K562 (cell line): Measurements from ENCODE around the gene PSMC6. TPM values are rescaled to one million over a fixed set of nuclear protein-coding genes. Genes with fewer than 3 reads are reported as not detected.

Experiments used
- ADNP ChIP-seq: fragments of 200-800 bp; sonication (Bioruptor generic); IDR thresholded peaks from 2 replicates; pipeline ENCODE4 v1.6.1; 2016; ENCODE audit warnings: missing genetic modification characterization, missing compliant biosample characterization
- ARID1B ChIP-seq: fragments of 450-650 bp; IDR thresholded peaks from 2 replicates; pipeline ENCODE4 v1.6.1; 2016; ENCODE audit warnings: antibody characterized with exemption, mild to moderate bottlenecking, inconsistent platforms
- BMI1 ChIP-seq: fragments of 150-350 bp; IDR thresholded peaks from 2 replicates; pipeline ENCODE4 v1.6.1; 2014; ENCODE audit warnings: low read length
- BRF1 ChIP-seq: IDR thresholded peaks from 3 replicates; pipeline ENCODE4 v1.6.1; 2011; ENCODE audit warnings: borderline replicate concordance, mild to moderate bottlenecking; ENCODE audit not compliant: insufficient read length; ENCODE audit errors: extremely low read depth
- C11orf30 ChIP-seq: fragments of 450-650 bp; IDR thresholded peaks from 2 replicates; pipeline ENCODE4 v1.6.1; 2016; ENCODE audit warnings: low read depth, mild to moderate bottlenecking
- CBX2 ChIP-seq: fragments of 200-600 bp; sonication (generic); IDR thresholded peaks from one replicate; pipeline ENCODE4 v1.6.1; 2012; ENCODE audit warnings: mild to moderate bottlenecking, low read length, inconsistent platforms; ENCODE audit not compliant: insufficient read depth, poor library complexity, severe bottlenecking
- GABPB2 ChIP-seq: fragments of 250-450 bp; sonication (Bioruptor Pico); conservative IDR thresholded peaks from 2 replicates; pipeline ENCODE4 v1.5.1; 2021; ENCODE audit warnings: mild to moderate bottlenecking
- MBD2 ChIP-seq: sonication (generic); IDR thresholded peaks from 2 replicates; pipeline ENCODE4 v1.6.1; 2016; ENCODE audit warnings: low read depth, borderline replicate concordance
- POLR2B ChIP-seq: fragments of 450-650 bp; IDR thresholded peaks from 2 replicates; pipeline ENCODE4 v1.6.1; 2018; ENCODE audit warnings: low read depth; ENCODE audit not compliant: partially characterized antibody
- TEAD2 ChIP-seq: fragments of 450-650 bp; IDR thresholded peaks from 2 replicates; pipeline ENCODE4 v1.6.1; 2016; ENCODE audit warnings: missing genetic modification characterization, control low read depth, missing compliant biosample characterization
- WHSC1 ChIP-seq: IDR thresholded peaks from one replicate; pipeline ENCODE4 v1.6.1; 2012; ENCODE audit warnings: low read length, control low read depth, inconsistent platforms
- polyA plus RNA-seq, 8 experiments: library from polyadenylated mRNA; depleted of rRNA in 4 of 8; stranded (reverse) in 5 of 8; unstranded in 3 of 8; fragments of >200 nt; fragmentation: Nextera tagmentation in 2 of 8; fragmentation: Illumina TruSeq in 1 of 8; extraction: Ambion mirVana in 2 of 8; extraction: Trizol in 1 of 8; gene quantifications; 2 replicates each; pipeline versions ENCODE4 v1.2.1 to v1.2.3, GENCODE V29; 2011 to 2014; ENCODE audit warnings: inconsistent platforms in 1 of 8, missing spikeins in 1 of 8
- total RNA-seq, 7 experiments: library from RNA; depleted of rRNA in 6 of 7; stranded (reverse); fragments of >200 nt in 6 of 7; fragmentation: Illumina TruSeq in 2 of 7; extraction: Trizol in 2 of 7; gene quantifications; 2 replicates each; pipeline versions ENCODE4 v1.2.1 to v1.2.3, GENCODE V29; 2011 to 2021; ENCODE audit warnings: low replicate concordance in 1 of 7
- TF ChIP-seq, protein P1 (sequence below): fragments of 450-650 bp; IDR thresholded peaks from 2 replicates; pipeline ENCODE4 v1.6.1; 2016; ENCODE audit warnings: mild to moderate bottlenecking
- TF ChIP-seq, protein P2 (sequence below), 2 experiments: fragments of 250-450 bp in 1 of 2; fragments of 450-650 bp in 1 of 2; sonication (Bioruptor Pico) in 1 of 2; IDR thresholded peaks; 2 replicates each; pipeline versions ENCODE4 v1.6.1 to v1.8.0; 2016 to 2021; ENCODE audit warnings: mild to moderate bottlenecking in 2 of 2, moderate library complexity in 2 of 2, missing compliant biosample characterization in 1 of 2, missing genetic modification characterization in 1 of 2
- TF ChIP-seq, protein P3 (sequence below): fragments of 250-450 bp; sonication (Bioruptor Pico); IDR thresholded peaks from 2 replicates; pipeline ENCODE4 v1.5.0; 2022; ENCODE audit warnings: mild to moderate bottlenecking

The PSMC6 gene
- total and polyA plus RNA-seq, 9 of the 15 experiments (the other 6 are each of a cell fraction or from before 2014, with no cell fraction given), result 91.4 to 224 (median 182) TPM

DNA sequence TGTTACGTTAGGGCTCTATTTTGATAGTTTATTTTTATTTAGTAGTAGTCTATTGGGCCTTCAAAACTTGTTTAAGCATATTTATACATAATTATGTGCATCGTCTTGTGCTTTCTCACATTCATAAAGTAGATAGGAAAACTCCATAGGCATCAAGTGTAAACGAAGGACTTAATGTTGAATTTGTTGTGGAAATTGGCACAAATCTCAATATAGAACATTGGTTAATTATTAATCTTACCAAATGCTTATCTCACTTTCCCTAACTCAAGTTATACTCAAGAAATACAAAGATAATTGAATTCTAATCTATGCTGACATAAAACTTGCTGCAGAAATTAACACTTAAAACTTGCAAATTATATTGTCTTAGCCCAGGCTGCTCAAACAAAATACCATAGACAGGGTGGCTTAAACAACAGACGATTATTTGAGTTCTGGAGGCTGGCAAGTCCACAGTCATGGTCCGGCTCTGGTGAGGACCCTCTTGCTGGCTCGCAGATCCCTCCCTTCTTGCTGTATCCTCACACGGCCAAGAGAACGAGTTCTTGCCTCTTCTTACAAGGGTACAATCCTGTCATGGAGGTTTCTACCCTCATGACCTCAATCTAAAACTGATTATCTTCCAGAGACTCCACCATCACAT lies 41.8 kb downstream of the PSMC6 start (continued):
- no peak for TF ChIP-seq C11orf30
- TF ChIP-seq CBX2, result no peak
- no peak for TF ChIP-seq GABPB2 (CRISPR knock-in tag)
- TF ChIP-seq MBD2, result no peak
- no peak for TF ChIP-seq BMI1
- TF ChIP-seq POLR2B, result no peak
- TF ChIP-seq, protein P1, sequence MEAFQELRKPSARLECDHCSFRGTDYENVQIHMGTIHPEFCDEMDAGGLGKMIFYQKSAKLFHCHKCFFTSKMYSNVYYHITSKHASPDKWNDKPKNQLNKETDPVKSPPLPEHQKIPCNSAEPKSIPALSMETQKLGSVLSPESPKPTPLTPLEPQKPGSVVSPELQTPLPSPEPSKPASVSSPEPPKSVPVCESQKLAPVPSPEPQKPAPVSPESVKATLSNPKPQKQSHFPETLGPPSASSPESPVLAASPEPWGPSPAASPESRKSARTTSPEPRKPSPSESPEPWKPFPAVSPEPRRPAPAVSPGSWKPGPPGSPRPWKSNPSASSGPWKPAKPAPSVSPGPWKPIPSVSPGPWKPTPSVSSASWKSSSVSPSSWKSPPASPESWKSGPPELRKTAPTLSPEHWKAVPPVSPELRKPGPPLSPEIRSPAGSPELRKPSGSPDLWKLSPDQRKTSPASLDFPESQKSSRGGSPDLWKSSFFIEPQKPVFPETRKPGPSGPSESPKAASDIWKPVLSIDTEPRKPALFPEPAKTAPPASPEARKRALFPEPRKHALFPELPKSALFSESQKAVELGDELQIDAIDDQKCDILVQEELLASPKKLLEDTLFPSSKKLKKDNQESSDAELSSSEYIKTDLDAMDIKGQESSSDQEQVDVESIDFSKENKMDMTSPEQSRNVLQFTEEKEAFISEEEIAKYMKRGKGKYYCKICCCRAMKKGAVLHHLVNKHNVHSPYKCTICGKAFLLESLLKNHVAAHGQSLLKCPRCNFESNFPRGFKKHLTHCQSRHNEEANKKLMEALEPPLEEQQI, result no peak
- TF ChIP-seq BRF1, result no peak
- no peak for TF ChIP-seq WHSC1
- no peak for TF ChIP-seq TEAD2 (tag)
- TF ChIP-seq, protein P2, sequence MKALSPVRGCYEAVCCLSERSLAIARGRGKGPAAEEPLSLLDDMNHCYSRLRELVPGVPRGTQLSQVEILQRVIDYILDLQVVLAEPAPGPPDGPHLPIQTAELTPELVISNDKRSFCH (CRISPR knock-in tag; IDR thresholded peaks at IDR 0.05), result no peak
- TF ChIP-seq, protein P2 (tag; IDR thresholded peaks at IDR 0.05), result no peak
- no peak for TF ChIP-seq ADNP (tag)
- TF ChIP-seq, protein P3, sequence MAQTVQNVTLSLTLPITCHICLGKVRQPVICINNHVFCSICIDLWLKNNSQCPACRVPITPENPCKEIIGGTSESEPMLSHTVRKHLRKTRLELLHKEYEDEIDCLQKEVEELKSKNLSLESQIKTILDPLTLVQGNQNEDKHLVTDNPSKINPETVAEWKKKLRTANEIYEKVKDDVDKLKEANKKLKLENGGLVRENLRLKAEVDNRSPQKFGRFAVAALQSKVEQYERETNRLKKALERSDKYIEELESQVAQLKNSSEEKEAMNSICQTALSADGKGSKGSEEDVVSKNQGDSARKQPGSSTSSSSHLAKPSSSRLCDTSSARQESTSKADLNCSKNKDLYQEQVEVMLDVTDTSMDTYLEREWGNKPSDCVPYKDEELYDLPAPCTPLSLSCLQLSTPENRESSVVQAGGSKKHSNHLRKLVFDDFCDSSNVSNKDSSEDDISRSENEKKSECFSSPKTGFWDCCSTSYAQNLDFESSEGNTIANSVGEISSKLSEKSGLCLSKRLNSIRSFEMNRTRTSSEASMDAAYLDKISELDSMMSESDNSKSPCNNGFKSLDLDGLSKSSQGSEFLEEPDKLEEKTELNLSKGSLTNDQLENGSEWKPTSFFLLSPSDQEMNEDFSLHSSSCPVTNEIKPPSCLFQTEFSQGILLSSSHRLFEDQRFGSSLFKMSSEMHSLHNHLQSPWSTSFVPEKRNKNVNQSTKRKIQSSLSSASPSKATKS, result no peak
- no peak for TF ChIP-seq ARID1B
